CD4-positive, alpha-beta T cell (primary cell): ENCODE measurements around the gene MYO1D. TPM values are rescaled to one million over a fixed set of nuclear protein-coding genes. Genes with fewer than 3 reads are reported as not detected.

ENCODE experiments used
- ATAC-seq: fragments of 200-7000 bp; cut with Tn5 transposase; one replicate; pipeline ENCODE4 v1.10.0; 2022; ENCODE audit warnings: mild to moderate bottlenecking; ENCODE audit not compliant: poor library complexity
- CTCF ChIA-PET: fragments of 350-600 bp; sonication (Branson Sonifier 250); formaldehyde crosslinking; loops from one replicate; lab custom pipeline; 2021; ENCODE audit warnings: antibody characterized with exemption, inconsistent platforms; lab: Charles Lee
- POLR2A ChIA-PET: fragments of 350-600 bp; sonication (Branson Sonifier 250); formaldehyde crosslinking; loops from one replicate; lab custom pipeline; 2021; ENCODE audit warnings: antibody characterized with exemption, inconsistent platforms; lab: Charles Lee
- DNase-seq, 14 experiments: peaks; one replicate each; pipeline ENCODE4 v3.0.0-alpha.2; 2013 to 2020; ENCODE audit warnings: mixed read lengths in 2 of 14
- H3K27ac ChIP-seq, 2 donors: one replicate each; pipeline versions ENCODE4 v1.5.1 to v1.7.0; 2013; ENCODE audit warnings: low read length in 2 of 2, low read depth in 1 of 2, mild to moderate bottlenecking in 1 of 2
- H3K27me3 ChIP-seq, 2 experiments: 1 replicate in 1 of 2; 2 replicates in 1 of 2; pipeline versions ENCODE4 v1.6.1 to v1.7.0; 2013; ENCODE audit warnings: low read length in 2 of 2, control low read depth in 1 of 2, mild to moderate bottlenecking in 1 of 2, moderate library complexity in 1 of 2; ENCODE audit not compliant: insufficient read depth in 2 of 2, control insufficient read depth in 1 of 2
- H3K36me3 ChIP-seq: one replicate; pipeline ENCODE4 v1.6.1; 2013; ENCODE audit warnings: low read length, control low read depth; ENCODE audit not compliant: insufficient read depth
- H3K4me1 ChIP-seq: one replicate; pipeline ENCODE4 v1.6.1; 2013; ENCODE audit warnings: low read length, control low read depth; ENCODE audit not compliant: insufficient read depth
- H3K4me3 ChIP-seq: one replicate; pipeline ENCODE4 v1.5.1; 2013; ENCODE audit warnings: mild to moderate bottlenecking, low read length, moderate library complexity
- H3K9me3 ChIP-seq, 2 experiments: 1 replicate in 1 of 2; 2 replicates in 1 of 2; pipeline versions ENCODE4 v1.6.1 to v1.7.0; 2013; ENCODE audit warnings: low read length in 2 of 2, mild to moderate bottlenecking in 2 of 2, control low read depth in 1 of 2, moderate library complexity in 1 of 2; ENCODE audit not compliant: control insufficient read depth in 1 of 2, insufficient read depth in 1 of 2
- H3K27ac Mint-ChIP-seq: one replicate; pipeline ENCODE4 v1.8.0; 2020; ENCODE audit warnings: mixed read lengths
- H3K27me3 Mint-ChIP-seq: one replicate; pipeline ENCODE4 v1.8.0; 2021; ENCODE audit warnings: mixed read lengths
- H3K36me3 Mint-ChIP-seq: one replicate; pipeline ENCODE4 v1.8.0; 2021; ENCODE audit warnings: low read depth, mixed read lengths
- H3K4me1 Mint-ChIP-seq: one replicate; pipeline ENCODE4 v1.8.0; 2021; ENCODE audit warnings: low read depth, mixed read lengths
- H3K4me3 Mint-ChIP-seq: one replicate; pipeline ENCODE4 v1.8.0; 2020; ENCODE audit warnings: mild to moderate bottlenecking, mixed read lengths
- H3K9me3 Mint-ChIP-seq: one replicate; pipeline ENCODE4 v1.8.0; 2020; ENCODE audit warnings: mixed read lengths
- intact Hi-C, 2 experiments: fragments of 100-400 bp; cut with DNase I in 1 of 2; cut with micrococcal nuclease in 1 of 2; formaldehyde crosslinking; loops; one replicate each; pipeline versions ENCODE4 v1.15.1 to v1.9.0; 2023 to 2025; cut with DNase I, micrococcal nuclease
- total RNA-seq, 174 experiments: library from RNA in 2 of 174; stranded (reverse) in 2 of 174; gene quantifications; one replicate each; pipeline ENCODE4 v1.2.3 and lab custom pipeline; 2021 to 2026
- TF ChIP-seq, protein P1 (sequence below): fragments of 200-600 bp; IDR thresholded peaks from one replicate; pipeline ENCODE4 v1.8.0; 2022; ENCODE audit warnings: antibody characterized with exemption, mild to moderate bottlenecking

The MYO1D gene
- total RNA-seq, 2 experiments from 2014 or later = 5.8 to 6.4 TPM

GRCh38 chr17:32444301-32445073, 432.4 kb downstream of the MYO1D start, which contains the start of gene PSMD11:
TSS of gene PSMD11 (plus strand) at chr17:32444510. CDS start at chr17:32444524, 14 bp downstream.
- Mint-ChIP-seq H3K9me3 (no peaks in the 10 kb centered on the region), H3K27me3 (no peaks in the 10 kb centered on the region), H3K4me1 (peaks cover 39% of the 10 kb centered on the region), H3K36me3 (peaks cover 44% of the 10 kb centered on the region), H3K4me3 (peak within 1 kb of the TSS; percentile 90), H3K27ac (peak within 1 kb of the TSS; percentile 18)
- intact Hi-C loops = loop anchor here (1.0 to 10.0 kb wide), 4 partner anchors 92 to 510 kb away; partner anchors contain the start of genes ZNF207 (in 2 of the 2), MYO1D (in 1 of the 2) and SUZ12 (in 1 of the 2)
- Histone ChIP-seq H3K36me3 (peaks cover 22% of the 10 kb centered on the region), H3K4me1 (peaks cover 17% of the 10 kb centered on the region), H3K9me3 (no peaks in the 10 kb centered on the region), H3K27me3 (no peaks in the 10 kb centered on the region), H3K4me3 (peak within 1 kb of the TSS; percentile 92), H3K27ac (peak within 1 kb of the TSS; percentile 46 to 63)
- TF ChIP-seq, protein P1, sequence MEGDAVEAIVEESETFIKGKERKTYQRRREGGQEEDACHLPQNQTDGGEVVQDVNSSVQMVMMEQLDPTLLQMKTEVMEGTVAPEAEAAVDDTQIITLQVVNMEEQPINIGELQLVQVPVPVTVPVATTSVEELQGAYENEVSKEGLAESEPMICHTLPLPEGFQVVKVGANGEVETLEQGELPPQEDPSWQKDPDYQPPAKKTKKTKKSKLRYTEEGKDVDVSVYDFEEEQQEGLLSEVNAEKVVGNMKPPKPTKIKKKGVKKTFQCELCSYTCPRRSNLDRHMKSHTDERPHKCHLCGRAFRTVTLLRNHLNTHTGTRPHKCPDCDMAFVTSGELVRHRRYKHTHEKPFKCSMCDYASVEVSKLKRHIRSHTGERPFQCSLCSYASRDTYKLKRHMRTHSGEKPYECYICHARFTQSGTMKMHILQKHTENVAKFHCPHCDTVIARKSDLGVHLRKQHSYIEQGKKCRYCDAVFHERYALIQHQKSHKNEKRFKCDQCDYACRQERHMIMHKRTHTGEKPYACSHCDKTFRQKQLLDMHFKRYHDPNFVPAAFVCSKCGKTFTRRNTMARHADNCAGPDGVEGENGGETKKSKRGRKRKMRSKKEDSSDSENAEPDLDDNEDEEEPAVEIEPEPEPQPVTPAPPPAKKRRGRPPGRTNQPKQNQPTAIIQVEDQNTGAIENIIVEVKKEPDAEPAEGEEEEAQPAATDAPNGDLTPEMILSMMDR = peak; percentile 23
- ATAC-seq (peak; percentile 97), DNase-seq (peak; percentile 98 to 99 (median 99))
- ChIA-PET CTCF (interaction anchor here (0.6 to 3.1 kb wide), 25 partner anchors 10 to 543 kb away, joined by 3 to 37 read pairs (median 4); partner anchors contain the start of genes CDK5R1, MYO1D, RHOT1 and UTP6), POLR2A (interaction anchor here (0.6 to 2.2 kb wide), 9 partner anchors 9 to 433 kb away, joined by 3 to 21 read pairs (median 6); partner anchors contain the start of genes CDK5R1 and MYO1D)

DNA sequence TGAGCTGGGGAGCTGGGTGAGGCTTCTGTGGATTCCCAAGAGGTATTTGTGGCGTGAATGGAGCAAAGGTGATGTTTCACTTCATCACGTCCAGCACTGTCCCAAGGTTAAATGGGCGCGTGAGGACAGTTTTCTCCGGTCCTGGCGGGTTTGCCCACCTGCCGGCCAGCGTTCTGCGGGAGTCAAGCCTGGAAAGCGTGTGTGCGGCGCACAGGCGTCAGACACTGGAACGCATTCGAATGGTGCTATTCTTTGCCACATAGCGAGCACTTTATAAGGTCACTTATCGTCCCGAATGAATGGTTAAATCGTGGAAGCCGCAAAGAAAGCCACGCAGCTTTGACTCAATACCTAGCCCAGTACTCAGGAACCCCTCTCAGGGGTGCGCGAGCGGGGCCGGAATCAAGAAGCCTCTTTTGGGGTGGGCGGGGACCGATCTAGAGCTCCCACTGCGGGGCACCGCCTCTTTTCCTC, 433.1 kb downstream of the MYO1D start:
- H3K9me3 Mint-ChIP-seq = no peaks in the 10 kb centered on the region
- no peak overlapping the region for H3K27ac ChIP-seq

More for the DNA sequence above, 433.1 kb downstream of the MYO1D start:
- H3K27ac Mint-ChIP-seq = peak overlapping the region; percentile 18
- no peaks in the 10 kb centered on the region for H3K27me3 ChIP-seq
- no peak for ATAC-seq
- TF ChIP-seq, protein P1 = peak; percentile 92
- CTCF ChIA-PET = interaction anchor here (0.6 to 3.1 kb wide), 23 partner anchors 9 to 543 kb away, joined by 3 to 37 read pairs (median 4); partner anchors contain the start of genes CDK5R1, MYO1D, RHOT1 and UTP6
- H3K4me1 Mint-ChIP-seq = peaks cover 39% of the 10 kb centered on the region
- H3K9me3 ChIP-seq = no peaks in the 10 kb centered on the region
- intact Hi-C loops = loop anchor here (1.0 to 10.0 kb wide), 3 partner anchors 92 to 509 kb away; partner anchors contain the start of genes ZNF207 (in 2 of the 2) and SUZ12 (in 1 of the 2)
- peak overlapping the region; percentile 90 for H3K4me3 Mint-ChIP-seq
- peak overlapping the region; percentile 92 for H3K4me3 ChIP-seq
- no peaks in the 10 kb centered on the region for H3K27me3 Mint-ChIP-seq
- peaks cover 15% of the 10 kb centered on the region for H3K36me3 ChIP-seq
- POLR2A ChIA-PET = interaction anchor here (0.6 to 2.2 kb wide), 9 partner anchors 9 to 433 kb away, joined by 3 to 21 read pairs (median 6); partner anchors contain the start of genes CDK5R1 and MYO1D
- H3K36me3 Mint-ChIP-seq = peaks cover 38% of the 10 kb centered on the region
- no peak for DNase-seq
- H3K4me1 ChIP-seq = peaks cover 17% of the 10 kb centered on the region

Other genes with a start within 250 kb of the MYO1D start
- not detected for gene TMEM98, start 51.0 kb upstream of the MYO1D start, total RNA-seq
- gene SPACA3, start 114.7 kb upstream of the MYO1D start, total RNA-seq = not detected